Measurements from ENCODE around the gene ODAD2.

Gene ODAD2

DNA sequence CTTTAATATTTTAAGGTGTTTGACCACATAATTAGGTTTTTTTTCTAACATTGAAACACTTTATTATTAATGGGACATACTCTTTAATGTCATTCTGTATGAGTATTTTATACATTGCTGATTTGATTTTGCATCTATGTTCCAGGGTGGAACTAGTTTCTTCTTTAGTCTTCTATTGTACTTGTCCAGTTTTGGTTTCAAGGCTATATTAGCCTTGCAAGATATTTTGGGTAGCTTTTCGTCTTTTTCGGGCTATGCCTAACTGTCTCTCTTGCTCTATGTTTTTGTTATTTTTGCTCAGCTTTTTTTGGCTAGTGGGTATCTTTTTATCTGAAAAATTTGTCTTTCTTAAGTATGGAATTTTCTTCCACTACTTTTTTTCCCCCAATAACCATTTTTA, 214.6 kb downstream of the ODAD2 start:
- no peak for DNase-seq (ENCODE audit: extremely low spot score, insufficient read length, low read depth)
- FAIRE-seq: no peak

DNA sequence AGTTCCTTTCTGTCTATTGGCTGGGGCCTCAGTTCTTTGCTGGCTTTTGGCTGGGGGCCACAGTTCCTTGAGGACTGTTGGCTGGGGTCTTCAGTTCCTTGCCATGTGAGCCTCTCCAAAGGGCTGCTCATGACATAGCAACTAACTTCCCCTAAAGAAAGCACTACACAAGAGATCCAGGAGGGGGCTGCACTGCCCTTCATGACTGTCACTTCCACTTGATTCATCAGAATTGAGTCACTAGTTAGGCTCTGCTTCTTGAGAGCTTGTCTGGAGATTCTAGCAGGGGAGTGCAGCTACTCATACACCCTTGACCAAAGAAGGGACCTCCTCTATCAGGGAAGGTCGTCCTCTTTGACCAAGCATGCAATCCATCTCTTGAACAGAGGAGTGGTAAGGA, 215.2 kb downstream of the ODAD2 start:
- FAIRE-seq: no peak
- no peak for DNase-seq (ENCODE audit: extremely low spot score, insufficient read length, low read depth)

DNA sequence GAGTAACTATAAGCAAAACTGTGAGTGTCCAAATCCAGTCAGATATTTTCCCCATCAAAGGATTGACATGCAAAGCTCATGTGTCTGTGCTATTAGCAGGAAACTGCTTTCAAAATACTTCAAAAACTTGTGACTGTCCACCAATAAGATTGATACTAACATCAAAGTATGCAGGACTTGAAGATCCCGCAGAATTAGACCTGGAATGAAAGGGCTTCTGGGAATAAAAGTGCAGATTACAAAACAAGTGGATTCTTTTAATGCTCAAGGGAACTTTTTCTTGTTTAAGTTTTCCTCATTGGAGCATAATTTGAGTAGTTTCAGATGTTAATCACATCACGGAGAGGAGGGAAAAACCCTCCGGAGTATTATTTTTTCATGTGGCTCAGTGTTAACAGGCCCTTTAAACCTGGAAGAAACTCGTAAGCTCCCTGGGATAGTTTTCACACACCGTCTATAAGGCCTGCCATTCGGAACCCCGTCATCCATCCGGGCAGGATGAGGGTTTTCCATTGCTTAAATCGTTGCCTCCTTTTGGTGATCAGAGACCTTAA, 219.3 kb downstream of the ODAD2 start:
- no peak for FAIRE-seq
- DNase-seq (ENCODE audit: extremely low spot score, insufficient read length, low read depth): no peak

DNA sequence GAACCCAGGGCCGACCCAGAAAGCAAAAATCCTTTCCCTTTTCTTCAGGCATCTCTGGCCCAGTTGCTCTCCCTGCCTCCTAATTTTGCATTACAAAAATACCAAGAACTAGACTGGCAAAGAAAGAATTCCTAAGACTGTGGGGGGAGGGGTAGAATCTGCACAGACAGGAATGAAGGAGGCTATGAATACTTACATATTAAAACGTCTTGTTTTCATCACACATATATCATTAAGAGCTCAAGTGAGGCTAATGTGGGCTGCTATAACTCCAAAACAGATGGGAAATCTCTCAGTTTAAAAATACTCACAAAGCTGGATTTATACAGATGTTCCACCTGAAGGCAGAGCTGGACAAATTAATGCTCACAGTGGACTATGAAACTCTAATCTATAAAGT, 224.0 kb downstream of the ODAD2 start:
- FAIRE-seq (no peak), DNase-seq (ENCODE audit: extremely low spot score, insufficient read length, low read depth) (no peak)

DNA sequence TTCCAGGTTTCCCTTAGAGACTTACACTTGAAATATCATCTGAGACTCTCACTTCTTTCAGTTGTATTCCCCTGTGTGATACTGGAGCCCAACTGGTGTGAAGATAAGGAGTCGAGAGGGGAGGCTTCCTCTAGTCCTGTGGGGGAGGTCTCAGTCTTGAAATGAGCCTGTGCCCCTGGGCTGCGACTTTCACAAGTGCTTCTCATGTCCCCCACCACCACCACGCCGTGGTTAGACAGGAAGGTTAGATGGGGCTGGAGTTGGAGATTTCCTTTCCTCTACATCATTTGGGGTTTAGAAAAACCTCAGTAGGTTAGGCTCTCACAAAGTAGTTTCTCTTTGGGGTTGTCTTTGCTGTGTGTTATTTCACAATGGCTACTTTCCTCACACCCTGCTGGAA, 227.6 kb downstream of the ODAD2 start:
- FAIRE-seq (no peak), DNase-seq (ENCODE audit: extremely low spot score, insufficient read length, low read depth) (no peak)

DNA sequence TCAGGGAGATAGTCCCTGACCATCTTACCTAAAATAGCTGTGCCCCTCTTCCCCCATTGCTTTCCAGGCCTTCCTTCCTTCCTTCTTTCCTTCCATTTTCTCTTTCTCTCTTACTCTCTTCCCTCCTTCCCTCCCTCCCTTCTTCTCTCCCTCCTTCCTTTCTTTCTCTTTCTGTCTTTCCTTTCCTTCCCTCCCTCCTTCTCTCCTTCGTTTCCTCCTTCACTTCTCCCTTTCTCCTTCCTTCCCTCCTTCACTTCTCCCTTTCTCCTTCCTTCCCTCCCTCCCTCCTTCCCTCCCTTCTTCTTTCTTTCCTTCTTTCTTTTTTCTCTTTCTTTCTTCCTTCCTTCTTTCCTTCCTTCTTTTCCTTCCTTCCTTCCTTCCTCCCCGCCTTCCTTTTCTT, 228.7 kb downstream of the ODAD2 start:
- DNase-seq (ENCODE audit: extremely low spot score, insufficient read length, low read depth) (no peak), FAIRE-seq (no peak)
